GM23248 (cell line): ENCODE results near the gene KLRC3. TPM values are rescaled to one million over a fixed set of nuclear protein-coding genes. Genes with fewer than 3 reads are reported as not detected.
"Not testable (repeated sequence)": the region's sequence is repeated elsewhere in the genome, so short reads cannot be mapped to it uniquely, and the experiment has no call there.

ENCODE experiments used
- DNase-seq: peaks from one replicate; pipeline ENCODE4 v3.0.0-alpha.2; 2015
- H2AFZ ChIP-seq: fragments of 200-600 bp; sonication (generic); 2 replicates; pipeline ENCODE4 v1.6.1; 2016; ENCODE audit warnings: antibody characterized with exemption
- H3F3A ChIP-seq: fragments of 200-600 bp; sonication (generic); 2 replicates; pipeline ENCODE4 v1.6.1; 2016; ENCODE audit warnings: mild to moderate bottlenecking, antibody characterized with exemption, mixed run types; ENCODE audit not compliant: insufficient read depth
- H3K27ac ChIP-seq: fragments of 200-600 bp; sonication (generic); 2 replicates; pipeline ENCODE4 v1.5.1; 2016; ENCODE audit warnings: mild to moderate bottlenecking
- H3K27me3 ChIP-seq: fragments of 200-600 bp; sonication (generic); replicated peaks from 2 replicates; pipeline ENCODE4 v1.6.1; 2016; ENCODE audit warnings: mild to moderate bottlenecking; ENCODE audit not compliant: insufficient read depth
- H3K36me3 ChIP-seq: fragments of 200-600 bp; sonication (generic); 2 replicates; pipeline ENCODE4 v1.6.1; 2016; ENCODE audit warnings: low read depth, mild to moderate bottlenecking
- H3K4me1 ChIP-seq: fragments of 200-600 bp; sonication (generic); 2 replicates; pipeline ENCODE4 v1.6.1; 2016; ENCODE audit warnings: mild to moderate bottlenecking; ENCODE audit not compliant: insufficient read depth
- H3K4me2 ChIP-seq: fragments of 200-600 bp; sonication (generic); one replicate; pipeline ENCODE4 v1.6.1; 2016; ENCODE audit warnings: mild to moderate bottlenecking; ENCODE audit not compliant: unreplicated experiment
- H3K4me3 ChIP-seq: fragments of 200-600 bp; sonication (generic); 2 replicates; pipeline ENCODE4 v1.5.1; 2016; ENCODE audit warnings: mild to moderate bottlenecking
- H3K79me2 ChIP-seq: fragments of 200-600 bp; sonication (generic); 2 replicates; pipeline ENCODE4 v1.6.1; 2016; ENCODE audit warnings: mild to moderate bottlenecking; ENCODE audit not compliant: insufficient read depth
- H3K9ac ChIP-seq: fragments of 200-600 bp; sonication (generic); 2 replicates; pipeline ENCODE4 v1.6.1; 2016; ENCODE audit warnings: mild to moderate bottlenecking
- H3K9me2 ChIP-seq: fragments of 200-600 bp; sonication (generic); 2 replicates; pipeline ENCODE4 v1.6.1; 2016; ENCODE audit warnings: mixed run types, mild to moderate bottlenecking, moderate library complexity; ENCODE audit not compliant: insufficient read depth
- H3K9me3 ChIP-seq: fragments of 200-600 bp; sonication (generic); one replicate; pipeline ENCODE4 v1.6.1; 2017; ENCODE audit warnings: low read depth
- H4K20me1 ChIP-seq: fragments of 200-600 bp; sonication (generic); 2 replicates; pipeline ENCODE4 v1.6.0; 2016; ENCODE audit not compliant: insufficient read depth
- EZH2 ChIP-seq: fragments of 200-600 bp; sonication (generic); IDR thresholded peaks from 2 replicates; pipeline ENCODE4 v1.6.1; 2018; ENCODE audit warnings: antibody characterized with exemption, mild to moderate bottlenecking; ENCODE audit not compliant: insufficient read depth, poor library complexity, severe bottlenecking
- EZH2phosphoT487 ChIP-seq: fragments of 200-600 bp; sonication (generic); IDR thresholded peaks from 2 replicates; pipeline ENCODE4 v1.6.1; 2018; ENCODE audit warnings: antibody characterized with exemption, moderate library complexity, mild to moderate bottlenecking, low read depth; ENCODE audit not compliant: insufficient read depth
- WGBS, 2 experiments: methylation state at CpG; one replicate each; pipeline ENCODE4 v1.1.6; 2015 to 2017; ENCODE audit warnings: low lambda C conversion rate in 2 of 2, low coverage in 1 of 2; ENCODE audit errors: missing lambda C conversion rate in 2 of 2; 5-methylcytosine and 5-hydroxymethylcytosine counted together
- in situ Hi-C: fragments of 300-500 bp; cut with MboI; formaldehyde crosslinking; loops from 2 replicates; pipeline ENCODE4 v1.15.0; 2020
- polyA plus RNA-seq: library from polyadenylated mRNA; unstranded; fragments of >200 nt; fragmentation: Nextera tagmentation; extraction: Ambion mirVana; gene quantifications from 2 replicates; pipeline ENCODE4 v1.2.1, GENCODE V29; 2016
- total RNA-seq: library from RNA; depleted of rRNA; stranded (reverse); fragments of >200 nt; shearing (Covaris generic); gene quantifications from 2 replicates; pipeline ENCODE4 v1.2.3, GENCODE V29; 2014; rRNA removed

The KLRC3 gene
- not detected in 2 replicates for total RNA-seq
- not detected in 2 replicates for polyA plus RNA-seq

DNA sequence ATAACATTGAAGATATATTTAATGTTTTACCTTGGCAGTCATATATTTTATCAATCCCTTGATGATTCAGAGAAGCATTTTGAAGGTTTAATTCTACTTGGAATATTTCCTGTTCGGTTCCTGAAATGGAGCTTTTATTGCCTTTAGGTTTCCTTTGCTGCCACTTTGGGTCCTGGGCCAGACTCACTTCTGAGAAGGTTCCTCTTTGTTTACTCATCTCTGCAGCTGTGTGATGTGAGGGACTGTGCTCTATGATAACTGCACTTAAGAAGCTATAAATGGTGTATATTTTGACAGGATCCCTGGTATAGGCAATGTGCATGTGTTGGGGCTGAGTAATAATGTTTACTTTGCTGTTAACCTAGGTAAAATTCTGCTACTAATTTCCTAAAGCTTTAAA, at the start of gene KLRC3:
Gene KLRC3, minus strand, starts transcription at position 262 of the 400 bp plus-strand sequence. Its CDS starts 45 bp downstream, at position 217.
- H3K9ac ChIP-seq, H3K27me3 ChIP-seq, in situ Hi-C loops, H3K4me3 ChIP-seq, H3K79me2 ChIP-seq, H3K4me2 ChIP-seq, DNase-seq, H3K27ac ChIP-seq, H3K9me3 ChIP-seq, H3K9me2 ChIP-seq, H3K36me3 ChIP-seq, H3F3A ChIP-seq, H4K20me1 ChIP-seq, H2AFZ ChIP-seq, H3K4me1 ChIP-seq: not testable (repeated sequence)
- 84 to 95% methylated on average over 1 of the region's 1 CpG for WGBS, 2 experiments

GRCh38 chr12:10469701-10470100, 49.3 kb upstream of the KLRC3 start:
- 14 to 38% methylated on average over 1 of the region's 1 CpG for WGBS, 2 experiments
- no peak overlapping the region for H3K27ac ChIP-seq
- no peak overlapping the region for H3K4me2 ChIP-seq
- no peaks in the 10 kb centered on the region for H3K9me3 ChIP-seq
- H3K4me3 ChIP-seq = no peak overlapping the region
- DNase-seq = no peak
- no peak overlapping the region for H3K9ac ChIP-seq
- H2AFZ ChIP-seq = no peak overlapping the region
- in situ Hi-C loops = no loop called here
- H3K4me1 ChIP-seq = no peaks in the 10 kb centered on the region
- no peaks in the 10 kb centered on the region for H3F3A ChIP-seq
- H3K36me3 ChIP-seq = no peaks in the 10 kb centered on the region
- no peaks in the 10 kb centered on the region for H3K9me2 ChIP-seq
- TF ChIP-seq EZH2phosphoT487 (no peak), EZH2 (no peak)
- no peaks in the 10 kb centered on the region for H4K20me1 ChIP-seq
- no peaks in the 10 kb centered on the region for H3K79me2 ChIP-seq
- peaks cover 8% of the 10 kb centered on the region; the same call in 1 of the 2 replicates for H3K27me3 ChIP-seq

DNA sequence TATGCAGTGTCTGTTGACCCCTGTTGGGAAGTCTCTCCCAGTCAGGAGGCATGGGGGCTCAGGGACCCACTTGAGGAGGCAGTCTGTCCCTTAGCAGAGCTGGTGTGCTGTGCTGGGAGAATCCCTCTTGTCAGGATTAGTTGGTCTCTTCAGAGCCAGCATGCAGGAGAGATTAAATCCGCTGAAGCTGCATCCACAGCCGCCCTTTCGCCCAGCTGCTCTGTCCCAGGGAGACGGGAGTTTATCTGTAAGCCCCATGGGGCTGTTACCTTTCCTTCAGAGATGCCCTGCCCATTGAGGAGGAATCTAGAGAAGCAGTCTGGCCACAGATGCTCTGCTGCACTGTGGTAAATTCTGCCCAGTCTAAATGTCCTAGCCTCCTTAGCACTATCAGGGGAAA, 45.9 kb upstream of the KLRC3 start:
- no peaks in the 10 kb centered on the region for H3F3A ChIP-seq
- H3K9ac ChIP-seq = no peak overlapping the region
- no peaks in the 10 kb centered on the region for H3K36me3 ChIP-seq
- no peak overlapping the region for H2AFZ ChIP-seq
- no peak overlapping the region for H3K4me3 ChIP-seq
- in situ Hi-C loops = no loop called here
- no peak overlapping the region for H3K27ac ChIP-seq
- no peaks in the 10 kb centered on the region for H3K79me2 ChIP-seq
- TF ChIP-seq EZH2 = no peak
- no peak for TF ChIP-seq EZH2phosphoT487
- H4K20me1 ChIP-seq = no peaks in the 10 kb centered on the region
- H3K4me1 ChIP-seq = no peaks in the 10 kb centered on the region
- no peaks in the 10 kb centered on the region for H3K9me3 ChIP-seq
- peaks cover 8% of the 10 kb centered on the region; the same call in 1 of the 2 replicates for H3K27me3 ChIP-seq
- WGBS, 2 experiments = 38 to 66% methylated on average over 4 of the region's 4 CpGs
- H3K4me2 ChIP-seq = no peak overlapping the region
- no peaks in the 10 kb centered on the region for H3K9me2 ChIP-seq
- no peak for DNase-seq

DNA sequence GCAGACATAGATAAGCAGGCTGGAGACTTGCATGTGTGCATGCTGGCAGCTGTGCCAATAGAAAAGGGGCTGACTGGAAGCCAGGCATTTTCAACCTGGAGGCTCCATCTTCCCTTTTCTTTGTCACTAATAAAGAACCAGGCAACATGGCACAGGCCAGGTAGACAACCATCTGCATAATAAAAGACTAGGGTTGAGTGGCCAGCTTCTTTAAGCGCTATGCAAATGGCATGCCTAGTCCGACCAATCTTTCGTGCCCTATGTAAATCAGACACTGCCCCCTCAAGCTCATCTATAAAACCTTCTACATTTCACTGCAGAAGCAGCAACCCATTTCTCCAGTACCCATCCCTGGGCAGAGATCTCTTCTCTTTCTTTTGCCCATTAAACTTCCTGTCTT, 37.4 kb upstream of the KLRC3 start:
- in situ Hi-C loops = no loop called here
- H3K27ac ChIP-seq = no peak overlapping the region
- no peak overlapping the region for H2AFZ ChIP-seq
- WGBS, 2 experiments = 79 to 87% methylated on average over 3 of the region's 3 CpGs
- H3K79me2 ChIP-seq = no peaks in the 10 kb centered on the region
- no peak for DNase-seq
- H3K27me3 ChIP-seq = no peaks in the 10 kb centered on the region
- no peak overlapping the region for H3K9ac ChIP-seq
- no peaks in the 10 kb centered on the region for H3K36me3 ChIP-seq
- H4K20me1 ChIP-seq = no peaks in the 10 kb centered on the region
- no peak for TF ChIP-seq EZH2
- no peak for TF ChIP-seq EZH2phosphoT487
- no peaks in the 10 kb centered on the region for H3F3A ChIP-seq
- H3K4me3 ChIP-seq = no peak overlapping the region
- no peaks in the 10 kb centered on the region for H3K4me1 ChIP-seq
- H3K9me3 ChIP-seq = no peaks in the 10 kb centered on the region
- H3K4me2 ChIP-seq = no peak overlapping the region
- no peaks in the 10 kb centered on the region for H3K9me2 ChIP-seq

DNA sequence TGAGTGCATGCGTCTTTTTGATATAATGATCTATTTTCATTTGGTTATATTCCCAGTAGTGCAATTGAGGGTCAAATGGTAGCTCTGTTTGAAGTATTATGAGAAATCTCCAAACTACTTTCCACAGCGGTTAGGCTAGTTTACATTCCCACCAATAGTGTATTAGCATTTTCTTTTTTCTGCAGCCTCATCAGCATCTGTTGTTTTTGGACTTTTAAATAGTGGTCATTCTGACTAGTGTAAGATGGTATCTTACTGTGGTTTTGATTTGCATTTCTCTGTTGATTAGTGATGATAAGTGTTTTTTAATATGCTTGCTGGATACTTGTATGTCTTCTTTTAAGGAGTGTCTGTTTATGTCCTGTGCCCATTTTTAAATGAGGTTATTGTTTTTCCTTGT, 36.5 kb upstream of the KLRC3 start:
- Histone ChIP-seq H3K9me2 (no peaks in the 10 kb centered on the region), H3K9ac (no peak overlapping the region), H3K36me3 (no peaks in the 10 kb centered on the region), H3K4me3 (no peak overlapping the region), H4K20me1 (no peaks in the 10 kb centered on the region), H3K79me2 (no peaks in the 10 kb centered on the region), H2AFZ (no peak overlapping the region), H3K4me2 (no peak overlapping the region), H3K27ac (no peak overlapping the region), H3K27me3 (no peaks in the 10 kb centered on the region), H3K4me1 (no peaks in the 10 kb centered on the region), H3K9me3 (no peaks in the 10 kb centered on the region), H3F3A (no peaks in the 10 kb centered on the region)
- in situ Hi-C loops = no loop called here
- WGBS, 2 experiments = 50 to 52% methylated on average over 2 of the region's 2 CpGs
- TF ChIP-seq EZH2 (no peak), EZH2phosphoT487 (no peak)
- no peak for DNase-seq
